H9 (cell line): Measurements from ENCODE around the gene OPTN. TPM values are rescaled to one million over a fixed set of nuclear protein-coding genes. Genes with fewer than 3 reads are reported as not detected.

Source experiments
- DNase-seq: peaks from one replicate; pipeline ENCODE4 v3.0.0-alpha.2; 2017
- H2AFZ ChIP-seq: one replicate; pipeline ENCODE4 v1.6.1; 2013; ENCODE audit warnings: mild to moderate bottlenecking, low read length, control low read depth, moderate library complexity
- H2AK5ac ChIP-seq: 2 replicates; pipeline ENCODE4 v1.6.1; 2013; ENCODE audit warnings: low read length, control low read depth, mixed read lengths; ENCODE audit not compliant: insufficient read length
- H2BK120ac ChIP-seq: one replicate; pipeline ENCODE4 v1.6.1; 2013; ENCODE audit warnings: low read depth, mild to moderate bottlenecking, low read length, control low read depth, inconsistent platforms; ENCODE audit not compliant: poor library complexity, severe bottlenecking
- H2BK12ac ChIP-seq: 2 replicates; pipeline ENCODE4 v1.6.1; 2013; ENCODE audit warnings: low read length, control low read depth, mixed read lengths, low read depth; ENCODE audit not compliant: insufficient read length
- H2BK15ac ChIP-seq: 2 replicates; pipeline ENCODE4 v1.6.1; 2013; ENCODE audit warnings: low read depth, low read length, control low read depth
- H2BK20ac ChIP-seq: one replicate; pipeline ENCODE4 v1.6.1; 2013; ENCODE audit warnings: low read depth, mild to moderate bottlenecking, low read length, control low read depth, inconsistent platforms; ENCODE audit not compliant: poor library complexity, severe bottlenecking
- H2BK5ac ChIP-seq: 2 replicates; pipeline ENCODE4 v1.6.1; 2013; ENCODE audit warnings: low read length, control low read depth, mixed read lengths; ENCODE audit not compliant: insufficient read length
- H3K14ac ChIP-seq: 2 replicates; pipeline ENCODE4 v1.6.1; 2013; ENCODE audit warnings: low read length, control low read depth; ENCODE audit not compliant: insufficient read depth
- H3K18ac ChIP-seq: 2 replicates; pipeline ENCODE4 v1.6.1; 2013; ENCODE audit warnings: low read depth, mild to moderate bottlenecking, mixed read lengths, low read length, control low read depth; ENCODE audit not compliant: insufficient read length
- H3K23ac ChIP-seq: 2 replicates; pipeline ENCODE4 v1.6.1; 2013; ENCODE audit warnings: low read length, control low read depth, mixed read lengths, low read depth; ENCODE audit not compliant: insufficient read length
- H3K23me2 ChIP-seq: 2 replicates; pipeline ENCODE4 v1.6.1; 2013; ENCODE audit warnings: low read depth, mild to moderate bottlenecking, mixed read lengths, low read length, control low read depth; ENCODE audit not compliant: insufficient read length, poor library complexity, severe bottlenecking
- H3K27ac ChIP-seq: 2 replicates; pipeline ENCODE4 v1.5.1; 2013; ENCODE audit warnings: low read length, control low read depth, mixed read lengths, low read depth; ENCODE audit not compliant: insufficient read length
- H3K27me3 ChIP-seq: 2 replicates; pipeline ENCODE4 v1.6.1; 2013; ENCODE audit warnings: low read length, control low read depth, inconsistent platforms; ENCODE audit not compliant: insufficient read depth
- H3K4ac ChIP-seq: 2 replicates; pipeline ENCODE4 v1.6.1; 2013; ENCODE audit warnings: low read depth, mild to moderate bottlenecking, control low read depth, inconsistent platforms, low read length, moderate library complexity
- H3K4me1 ChIP-seq: 2 replicates; pipeline ENCODE4 v1.6.1; 2013; ENCODE audit warnings: low read length, control low read depth, inconsistent platforms; ENCODE audit not compliant: insufficient read depth
- H3K4me2 ChIP-seq: 2 replicates; pipeline ENCODE4 v1.6.1; 2013; ENCODE audit warnings: low read length, control low read depth, mixed read lengths; ENCODE audit not compliant: insufficient read length, insufficient read depth
- H3K56ac ChIP-seq: 2 replicates; pipeline ENCODE4 v1.6.1; 2013; ENCODE audit warnings: low read depth, mild to moderate bottlenecking, mixed read lengths, low read length, control low read depth; ENCODE audit not compliant: insufficient read length
- H3K79me1 ChIP-seq: 2 replicates; pipeline ENCODE4 v1.6.1; 2013; ENCODE audit warnings: low read depth, mild to moderate bottlenecking, moderate library complexity, low read length, control low read depth, inconsistent platforms; ENCODE audit not compliant: insufficient read depth, poor library complexity, severe bottlenecking
- H3K79me2 ChIP-seq: 2 replicates; pipeline ENCODE4 v1.6.1; 2013; ENCODE audit warnings: low read length, control low read depth, inconsistent platforms; ENCODE audit not compliant: insufficient read depth
- H3K9ac ChIP-seq: 2 replicates; pipeline ENCODE4 v1.6.1; 2013; ENCODE audit warnings: low read length, control low read depth, mixed read lengths; ENCODE audit not compliant: insufficient read length; ENCODE audit errors: extremely low read depth
- H3K9me3 ChIP-seq: one replicate; pipeline ENCODE4 v1.6.1; 2013; ENCODE audit warnings: low read depth, low read length, inconsistent platforms; ENCODE audit not compliant: control insufficient read depth
- H3T11ph ChIP-seq: one replicate; pipeline ENCODE4 v1.6.1; 2013; ENCODE audit warnings: mild to moderate bottlenecking, low read length, control low read depth, inconsistent platforms
- H4K20me1 ChIP-seq: one replicate; pipeline ENCODE4 v1.6.1; 2013; ENCODE audit not compliant: control insufficient read depth, insufficient read length, insufficient read depth
- H4K5ac ChIP-seq: 2 replicates; pipeline ENCODE4 v1.6.1; 2013; ENCODE audit warnings: low read depth, mild to moderate bottlenecking, mixed read lengths, low read length, control low read depth; ENCODE audit not compliant: insufficient read length
- H4K8ac ChIP-seq: replicated peaks from 2 replicates; pipeline ENCODE4 v1.6.1; 2013; ENCODE audit warnings: low read length, control low read depth, mixed read lengths, low read depth; ENCODE audit not compliant: insufficient read length
- H4K91ac ChIP-seq: 2 replicates; pipeline ENCODE4 v1.6.1; 2013; ENCODE audit warnings: low read depth, mild to moderate bottlenecking, moderate library complexity, mixed read lengths, low read length, control low read depth; ENCODE audit not compliant: insufficient read length
- H3K27ac Mint-ChIP-seq, 3 experiments: 2 replicates in 2 of 3; 3 replicates in 1 of 3; pipeline ENCODE4 v1.8.0; 2020 to 2021; ENCODE audit warnings: mixed read lengths in 3 of 3, mild to moderate bottlenecking in 1 of 3, moderate library complexity in 1 of 3
- H3K27me3 Mint-ChIP-seq: 2 replicates; pipeline ENCODE4 v1.8.0; 2021; ENCODE audit warnings: low read depth, mild to moderate bottlenecking, moderate library complexity, mixed read lengths
- H3K36me3 Mint-ChIP-seq, 3 experiments: 2 replicates in 2 of 3; 3 replicates in 1 of 3; pipeline ENCODE4 v1.8.0; 2020 to 2021; ENCODE audit warnings: low read depth in 3 of 3, mixed read lengths in 3 of 3; ENCODE audit not compliant: insufficient read depth in 1 of 3
- H3K4me1 Mint-ChIP-seq, 2 experiments: 2 replicates each; pipeline ENCODE4 v1.8.0; 2020; ENCODE audit warnings: mixed read lengths in 2 of 2
- H3K4me3 Mint-ChIP-seq, 2 experiments: 2 replicates in 1 of 2; 3 replicates in 1 of 2; pipeline ENCODE4 v1.8.0; 2020 to 2021; ENCODE audit warnings: mild to moderate bottlenecking in 2 of 2, mixed read lengths in 2 of 2, moderate library complexity in 1 of 2
- H3K9me3 Mint-ChIP-seq, 2 experiments: 2 replicates in 1 of 2; 3 replicates in 1 of 2; pipeline ENCODE4 v1.8.0; 2020; ENCODE audit warnings: mild to moderate bottlenecking in 2 of 2, mixed read lengths in 2 of 2, moderate library complexity in 1 of 2
- CTCF ChIP-seq: fragments of 200-600 bp; sonication (generic); conservative IDR thresholded peaks from 3 replicates; pipeline ENCODE4 v1.8.0; 2021; ENCODE audit warnings: antibody characterized with exemption, mild to moderate bottlenecking
- WGBS: extraction: QIAGEN DNeasy Blood & Tissue Kit; methylation state at CpG from one replicate; pipeline ENCODE4 v1.1.7; 2013; ENCODE audit warnings: missing lambda C conversion rate, low lambda C conversion rate, mixed read lengths; ENCODE audit not compliant: insufficient read length; ENCODE audit errors: extremely low coverage; 5-methylcytosine and 5-hydroxymethylcytosine counted together
- total RNA-seq: library from RNA; stranded (reverse); gene quantifications from 2 replicates; pipeline ENCODE4 v1.2.1, GENCODE V29; 2021

The OPTN gene
- total RNA-seq, 1 experiment from 2014 or later = 16.1 TPM

- H3K9me3 Mint-ChIP-seq = peaks cover 3 to 5% of the 10 kb centered on the region in 2 experiments; a peak in 2 of 5 replicates
- no peaks in the 10 kb centered on the region for H3K4me1 ChIP-seq
- H3K9ac ChIP-seq = no peak overlapping the region
These were observed 46.4 kb downstream of the OPTN start for GRCh38 chr10:13146379-13146778.

More at GRCh38 chr10:13146379-13146778, 46.4 kb downstream of the OPTN start:
- H2AK5ac ChIP-seq = no peak overlapping the region
- H3K27me3 ChIP-seq = no peaks in the 10 kb centered on the region
- no peak overlapping the region for H2AFZ ChIP-seq
- H4K8ac ChIP-seq = no peak overlapping the region
- no peak overlapping the region for H3K23ac ChIP-seq
- H4K91ac ChIP-seq = no peak overlapping the region
- H3T11ph ChIP-seq = no peak overlapping the region
- H2BK5ac ChIP-seq = no peak overlapping the region
- H2BK120ac ChIP-seq = no peak overlapping the region
- Mint-ChIP-seq H3K4me3 (no peak overlapping the region), H3K4me1 (peaks cover 4% of the 10 kb centered on the region in 2 experiments; a peak in 3 of 4 replicates), H3K27me3 (no peaks in the 10 kb centered on the region), H3K36me3 (peaks cover 0 to 5% (median 0%) of the 10 kb centered on the region in 3 experiments; a peak in 1 of 7 replicates), H3K27ac (no peak overlapping the region)
- H3K27ac ChIP-seq = no peak overlapping the region
- no peaks in the 10 kb centered on the region for H3K79me2 ChIP-seq
- H3K18ac ChIP-seq = no peak overlapping the region
- WGBS = no CpG with 5 or more reads among the region's 1 CpG
- H3K4me2 ChIP-seq = no peak overlapping the region
- H2BK12ac ChIP-seq = no peak overlapping the region
- H3K9me3 ChIP-seq = no peaks in the 10 kb centered on the region
- no peak overlapping the region for H3K56ac ChIP-seq
- no peak overlapping the region for H4K5ac ChIP-seq
- no peak for TF ChIP-seq CTCF
- DNase-seq = no peak
- H3K14ac ChIP-seq = no peak overlapping the region; the same call in 1 of the 2 replicates
- H2BK15ac ChIP-seq = no peak overlapping the region
- no peaks in the 10 kb centered on the region for H3K23me2 ChIP-seq
- no peaks in the 10 kb centered on the region for H4K20me1 ChIP-seq
- H3K79me1 ChIP-seq = no peaks in the 10 kb centered on the region
- H3K4ac ChIP-seq = no peak overlapping the region
- H2BK20ac ChIP-seq = no peak overlapping the region
